A673 (cell line): ENCODE measurements around the gene PBX4. TPM values are rescaled to one million over a fixed set of nuclear protein-coding genes. Genes with fewer than 3 reads are reported as not detected.

Experiments used
- BruUV-seq: library from RNA; stranded (reverse); fragments of 400-500 nt; replicated peaks from 2 replicates; lab custom pipeline; 2021; lab: Mats Ljungman, UMichigan
- CTCF ChIA-PET: fragments of 300-600 bp; sonication (Branson Sonifier 250); formaldehyde crosslinking; loops from one replicate; lab custom pipeline; 2022; ENCODE audit warnings: antibody characterized with exemption; lab: Charles Lee
- POLR2A ChIA-PET: fragments of 300-600 bp; sonication (Branson Sonifier 250); formaldehyde crosslinking; loops from one replicate; lab custom pipeline; 2022; ENCODE audit warnings: antibody characterized with exemption; ENCODE audit not compliant: low non-redundant PET; lab: Charles Lee
- DNase-seq: peaks from one replicate; pipeline ENCODE4 v3.0.0-alpha.2; 2015; ENCODE audit warnings: low spot score
- H3K27ac ChIP-seq: fragments of 200-600 bp; sonication (generic); 2 replicates; pipeline ENCODE4 v1.5.1; 2016; ENCODE audit warnings: mixed run types, low read depth, mild to moderate bottlenecking, mixed read lengths, antibody characterized with exemption, low read length; ENCODE audit not compliant: poor library complexity, severe bottlenecking
- H3K27me3 ChIP-seq: fragments of 200-600 bp; sonication (generic); replicated peaks from 2 replicates; pipeline ENCODE4 v1.6.1; 2017; ENCODE audit warnings: mixed run types, low read depth, mild to moderate bottlenecking, mixed read lengths, antibody characterized with exemption, low read length; ENCODE audit not compliant: insufficient read depth, poor library complexity
- H3K36me3 ChIP-seq: fragments of 200-600 bp; sonication (generic); 2 replicates; pipeline ENCODE4 v1.6.1; 2016; ENCODE audit warnings: mixed run types, mild to moderate bottlenecking, mixed read lengths, antibody characterized with exemption, low read length; ENCODE audit not compliant: insufficient read depth, poor library complexity, severe bottlenecking
- H3K4me1 ChIP-seq: fragments of 200-600 bp; sonication (generic); 2 replicates; pipeline ENCODE4 v1.6.1; 2017; ENCODE audit warnings: mixed run types, mild to moderate bottlenecking, mixed read lengths, antibody characterized with exemption, low read length; ENCODE audit not compliant: insufficient read depth, poor library complexity, severe bottlenecking
- H3K4me3 ChIP-seq: fragments of 200-600 bp; sonication (generic); 2 replicates; pipeline ENCODE4 v1.5.1; 2016; ENCODE audit warnings: low read depth, mixed run types, mild to moderate bottlenecking, mixed read lengths, low read length; ENCODE audit not compliant: poor library complexity, severe bottlenecking
- H3K9me3 ChIP-seq: fragments of 200-600 bp; sonication (generic); 2 replicates; pipeline ENCODE4 v1.6.1; 2016; ENCODE audit warnings: mixed run types, low read depth, mild to moderate bottlenecking, mixed read lengths, antibody characterized with exemption, low read length; ENCODE audit not compliant: poor library complexity, severe bottlenecking
- EZH2 ChIP-seq: fragments of 200-600 bp; sonication (generic); IDR thresholded peaks from 2 replicates; pipeline ENCODE4 v1.6.1; 2017; ENCODE audit warnings: borderline replicate concordance, low read depth, mild to moderate bottlenecking, mixed read lengths, antibody characterized with exemption, low read length; ENCODE audit not compliant: poor library complexity, severe bottlenecking
- intact Hi-C: fragments of 100-400 bp; cut with micrococcal nuclease; formaldehyde crosslinking; loops from one replicate; pipeline ENCODE4 v1.10.0; 2022; ENCODE audit not compliant: unreplicated experiment
- total RNA-seq: library from RNA; stranded (reverse); gene quantifications from 2 replicates; pipeline ENCODE4 v1.2.3, GENCODE V29; 2021
- TF ChIP-seq, protein P1 (sequence below): fragments of 300-800, 200-600 bp; sonication (generic); conservative IDR thresholded peaks from 2 replicates; pipeline ENCODE4 v1.5.1; 2017; ENCODE audit warnings: low read depth, mild to moderate bottlenecking, antibody characterized with exemption, low read length, moderate library complexity, mixed read lengths

PBX4 gene
- total RNA-seq, 1 experiment from 2014 or later = 3.1 TPM

DNA sequence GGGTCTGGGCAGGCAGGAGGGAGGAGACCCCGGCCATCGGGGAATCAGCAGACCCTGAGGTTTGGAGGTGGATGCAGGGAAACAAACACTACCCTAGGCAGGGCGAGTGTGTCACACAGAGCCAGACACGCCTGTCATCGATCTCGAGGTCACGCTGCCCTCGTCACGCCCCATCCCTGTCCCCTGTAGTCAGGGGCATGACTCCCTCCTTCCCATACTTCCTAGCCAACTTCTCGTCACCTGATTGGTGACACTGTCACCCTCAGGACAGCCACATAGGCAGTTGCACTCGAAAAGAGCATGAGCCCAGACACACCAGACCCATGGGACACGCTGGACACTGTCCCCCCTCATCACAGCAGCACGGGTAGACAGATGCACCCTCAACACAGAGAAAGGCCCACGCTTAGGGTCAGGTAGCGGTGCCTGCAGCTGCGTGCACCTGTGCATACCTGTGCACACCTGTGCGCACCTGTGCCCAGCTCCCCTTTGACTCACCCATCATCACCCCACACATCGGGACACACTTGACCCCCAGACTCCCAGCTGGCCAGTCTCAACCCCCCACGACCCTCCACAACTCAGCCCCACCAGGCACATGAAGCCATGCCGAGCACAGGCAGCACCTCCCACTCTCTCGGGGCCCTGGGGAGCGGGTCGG is 68.6 kb downstream of the PBX4 start:
- Histone ChIP-seq H3K9me3 (no peaks in the 10 kb centered on the region), H3K27me3 (no peaks in the 10 kb centered on the region), H3K27ac (no peak overlapping the region), H3K4me1 (no peaks in the 10 kb centered on the region), H3K36me3 (no peaks in the 10 kb centered on the region), H3K4me3 (no peak overlapping the region)
- ChIA-PET CTCF (no interaction called here), POLR2A (no interaction called here)
- DNase-seq = no peak
- BruUV-seq = no TSS peak
- intact Hi-C loops = no loop called here
- TF ChIP-seq EZH2 = no peak
- TF ChIP-seq, protein P1, sequence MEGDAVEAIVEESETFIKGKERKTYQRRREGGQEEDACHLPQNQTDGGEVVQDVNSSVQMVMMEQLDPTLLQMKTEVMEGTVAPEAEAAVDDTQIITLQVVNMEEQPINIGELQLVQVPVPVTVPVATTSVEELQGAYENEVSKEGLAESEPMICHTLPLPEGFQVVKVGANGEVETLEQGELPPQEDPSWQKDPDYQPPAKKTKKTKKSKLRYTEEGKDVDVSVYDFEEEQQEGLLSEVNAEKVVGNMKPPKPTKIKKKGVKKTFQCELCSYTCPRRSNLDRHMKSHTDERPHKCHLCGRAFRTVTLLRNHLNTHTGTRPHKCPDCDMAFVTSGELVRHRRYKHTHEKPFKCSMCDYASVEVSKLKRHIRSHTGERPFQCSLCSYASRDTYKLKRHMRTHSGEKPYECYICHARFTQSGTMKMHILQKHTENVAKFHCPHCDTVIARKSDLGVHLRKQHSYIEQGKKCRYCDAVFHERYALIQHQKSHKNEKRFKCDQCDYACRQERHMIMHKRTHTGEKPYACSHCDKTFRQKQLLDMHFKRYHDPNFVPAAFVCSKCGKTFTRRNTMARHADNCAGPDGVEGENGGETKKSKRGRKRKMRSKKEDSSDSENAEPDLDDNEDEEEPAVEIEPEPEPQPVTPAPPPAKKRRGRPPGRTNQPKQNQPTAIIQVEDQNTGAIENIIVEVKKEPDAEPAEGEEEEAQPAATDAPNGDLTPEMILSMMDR = no peak

GRCh38 chr19:19548915-19549759 is 69.3 kb downstream of the PBX4 start:
- DNase-seq = no peak
- Histone ChIP-seq H3K9me3 (no peaks in the 10 kb centered on the region), H3K36me3 (no peaks in the 10 kb centered on the region), H3K27me3 (no peaks in the 10 kb centered on the region), H3K4me3 (no peak overlapping the region), H3K4me1 (no peaks in the 10 kb centered on the region), H3K27ac (no peak overlapping the region)
- ChIA-PET CTCF (no interaction called here), POLR2A (no interaction called here)
- intact Hi-C loops = no loop called here
- TF ChIP-seq EZH2 = no peak
- TF ChIP-seq, protein P1 = no peak
- no TSS peak for BruUV-seq

DNA sequence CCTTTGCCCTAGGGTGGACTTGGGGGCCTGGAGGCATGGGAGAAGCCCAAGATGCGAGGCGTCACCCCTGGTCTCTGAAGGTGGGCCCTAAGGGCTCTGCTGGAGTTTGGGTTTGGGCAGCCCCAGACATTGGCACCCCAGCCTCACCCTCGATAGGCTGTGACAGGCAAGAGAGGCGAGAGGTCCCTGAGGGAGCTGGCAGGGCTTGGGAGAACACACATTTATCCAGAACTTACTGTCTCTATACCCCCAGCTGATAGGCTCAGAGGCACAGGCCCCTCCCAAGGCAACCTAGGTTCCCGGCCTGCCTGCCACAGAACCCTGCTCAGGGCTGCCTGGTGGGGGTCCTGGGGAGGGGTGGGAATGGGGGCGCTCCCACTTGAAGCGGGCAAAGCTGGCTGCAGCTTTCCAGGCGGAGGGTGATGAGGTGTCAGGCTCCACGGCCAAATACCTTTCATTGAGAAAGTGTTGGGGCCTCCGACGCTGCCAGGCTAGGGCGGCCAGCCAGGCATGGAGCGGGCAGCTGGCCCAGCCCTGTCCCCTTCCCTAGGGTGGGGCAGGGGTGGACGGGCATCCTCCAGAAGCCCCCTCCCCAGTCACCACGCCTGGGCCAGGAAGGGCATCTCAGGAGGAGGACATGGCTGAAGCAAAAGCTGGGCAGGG is 70.7 kb downstream of the PBX4 start:
- no peaks in the 10 kb centered on the region for H3K27me3 ChIP-seq
- BruUV-seq = no TSS peak
- no peaks in the 10 kb centered on the region for H3K36me3 ChIP-seq
- no peak overlapping the region for H3K4me3 ChIP-seq
- no peak for DNase-seq
- no peaks in the 10 kb centered on the region for H3K4me1 ChIP-seq
- ChIA-PET POLR2A (no interaction called here), CTCF (no interaction called here)
- H3K9me3 ChIP-seq = no peaks in the 10 kb centered on the region
- H3K27ac ChIP-seq = no peak overlapping the region
- intact Hi-C loops = no loop called here
- TF ChIP-seq, protein P1 = no peak
- no peak for TF ChIP-seq EZH2
